GM21367 (cell line): Measurements from ENCODE around the gene PRR7.

Source experiments
- ATAC-seq: cut with Tn5 transposase; IDR thresholded peaks from one replicate; pipeline ENCODE4 v1.9.1; 2021; ENCODE audit not compliant: unreplicated experiment

The PRR7 gene

GRCh38 chr5:177449140-177450061 lies 2.8 kb downstream of the PRR7 start:
- no peak for ATAC-seq

- no peak for ATAC-seq
Observed at GRCh38 chr5:177450667-177451424, 4.2 kb downstream of the PRR7 start.

- ATAC-seq = no peak
Observed at GRCh38 chr5:177452688-177453638, 6.3 kb downstream of the PRR7 start.

- ATAC-seq = peak; percentile 2
Observed at GRCh38 chr5:177453852-177454396, 7.3 kb downstream of the PRR7 start.

GRCh38 chr5:177454397-177455035 lies 7.9 kb downstream of the PRR7 start:
- peak; percentile 39 for ATAC-seq

- peak; percentile 36 for ATAC-seq
Observed at GRCh38 chr5:177455036-177455660, 8.5 kb downstream of the PRR7 start.

GRCh38 chr5:177455661-177456590 lies 9.3 kb downstream of the PRR7 start:
- ATAC-seq = peak; percentile 0

GRCh38 chr5:177456591-177456964 lies 10.0 kb downstream of the PRR7 start:
- no peak for ATAC-seq

- ATAC-seq = peak; percentile 38
Observed at GRCh38 chr5:177456976-177457851, 10.6 kb downstream of the PRR7 start.

- ATAC-seq = no peak
Observed at GRCh38 chr5:177457852-177458681, 11.5 kb downstream of the PRR7 start.

- no peak for ATAC-seq
Observed at GRCh38 chr5:177458912-177459350, 12.3 kb downstream of the PRR7 start.

- no peak for ATAC-seq
Observed at GRCh38 chr5:177459357-177459756, 12.7 kb downstream of the PRR7 start.

GRCh38 chr5:177459819-177460628 lies 13.4 kb downstream of the PRR7 start:
- ATAC-seq = no peak

GRCh38 chr5:177462021-177462670 lies 15.5 kb downstream of the PRR7 start:
- no peak for ATAC-seq

- ATAC-seq = no peak
Observed at GRCh38 chr5:177465044-177465443, 18.4 kb downstream of the PRR7 start.
